Colonic mucosa (tissue), 4 donors: ENCODE results near the gene PROB1. TPM values are rescaled to one million over a fixed set of nuclear protein-coding genes. Genes with fewer than 3 reads are reported as not detected.

Experiments
- DNase-seq: peaks from one replicate; pipeline ENCODE4 v3.0.0-alpha.2; 2020
- H3K27ac ChIP-seq: fragments of 200-600 bp; one replicate; pipeline ENCODE4 v1.8.0; 2021
- H3K27me3 ChIP-seq: fragments of 200-600 bp; one replicate; pipeline ENCODE4 v1.8.0; 2021
- H3K36me3 ChIP-seq: fragments of 200-600 bp; one replicate; pipeline ENCODE4 v1.8.0; 2021
- H3K4me1 ChIP-seq: fragments of 200-600 bp; one replicate; pipeline ENCODE4 v1.8.0; 2021; ENCODE audit warnings: mild to moderate bottlenecking
- H3K4me3 ChIP-seq: fragments of 200-600 bp; one replicate; pipeline ENCODE4 v1.8.0; 2021
- H3K9ac ChIP-seq, 2 donors: one replicate each; pipeline ENCODE4 v1.7.0; 2013; ENCODE audit warnings: control low read depth in 2 of 2, low read depth in 2 of 2, low read length in 2 of 2
- H3K9me3 ChIP-seq: fragments of 200-600 bp; one replicate; pipeline ENCODE4 v1.8.0; 2021
- intact Hi-C: fragments of 100-400 bp; cut with DNase I; formaldehyde crosslinking; loops from one replicate; pipeline ENCODE4 v1.14.1; 2022
- total RNA-seq, 2 donors: library from RNA; stranded (reverse); fragmentation: NEBNext Ultra II Directional in 1 of 2; extraction: Animal tissue kit (Norgen Biotek cat#: 25700) in 1 of 2; gene quantifications; one replicate each; pipeline ENCODE4 v1.2.1, GENCODE V29; 2021
- TF ChIP-seq, protein P1 (sequence below): fragments of 200-600 bp; IDR thresholded peaks from one replicate; pipeline ENCODE4 v1.8.0; 2022; ENCODE audit warnings: antibody characterized with exemption, mild to moderate bottlenecking
- donor health status: healthy.
- donor health status: DM: no; HTN: no; CAD: no.
- donor health status: DM: no; HTN: no; CAD: no.

PROB1 gene
- total RNA-seq, 2 donors from 2014 or later: 0.48 to 0.96 TPM

DNA sequence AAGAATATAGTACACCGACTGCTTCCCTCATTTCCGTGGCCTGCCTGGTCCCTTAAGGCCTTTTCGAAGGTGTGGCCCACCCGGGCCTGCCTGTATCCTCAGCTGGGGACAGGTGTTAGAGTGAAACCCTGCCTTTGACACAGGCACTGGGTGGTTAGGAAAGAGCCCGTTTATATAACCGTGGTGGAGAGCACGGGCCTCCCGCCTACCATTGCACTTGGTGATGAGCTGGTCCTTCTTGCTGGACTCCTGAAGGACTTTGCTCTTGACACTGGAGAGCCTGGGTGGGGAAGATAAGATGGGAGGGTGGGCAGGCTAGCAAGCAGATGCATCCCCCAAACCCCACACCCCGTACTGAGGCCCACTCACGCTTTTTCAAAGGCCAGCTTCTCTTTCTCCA is 6.6 kb upstream of the PROB1 start:
- intact Hi-C loops: no loop called here
- no peak for DNase-seq

GRCh38 chr5:139399501-139400121 is 4.7 kb upstream of the PROB1 start:
- Histone ChIP-seq H3K4me3 (no peak overlapping the region), H3K27me3 (peaks cover 2% of the 10 kb centered on the region), H3K9me3 (no peaks in the 10 kb centered on the region), H3K27ac (no peak overlapping the region), H3K9ac (no peak overlapping the region), H3K4me1 (no peaks in the 10 kb centered on the region), H3K36me3 (no peaks in the 10 kb centered on the region)
- DNase-seq: no peak
- intact Hi-C loops: loop anchor here (10.0 kb wide), 1 partner anchor 105 kb away; the partner anchor contains the start of gene MATR3
- TF ChIP-seq, protein P1, sequence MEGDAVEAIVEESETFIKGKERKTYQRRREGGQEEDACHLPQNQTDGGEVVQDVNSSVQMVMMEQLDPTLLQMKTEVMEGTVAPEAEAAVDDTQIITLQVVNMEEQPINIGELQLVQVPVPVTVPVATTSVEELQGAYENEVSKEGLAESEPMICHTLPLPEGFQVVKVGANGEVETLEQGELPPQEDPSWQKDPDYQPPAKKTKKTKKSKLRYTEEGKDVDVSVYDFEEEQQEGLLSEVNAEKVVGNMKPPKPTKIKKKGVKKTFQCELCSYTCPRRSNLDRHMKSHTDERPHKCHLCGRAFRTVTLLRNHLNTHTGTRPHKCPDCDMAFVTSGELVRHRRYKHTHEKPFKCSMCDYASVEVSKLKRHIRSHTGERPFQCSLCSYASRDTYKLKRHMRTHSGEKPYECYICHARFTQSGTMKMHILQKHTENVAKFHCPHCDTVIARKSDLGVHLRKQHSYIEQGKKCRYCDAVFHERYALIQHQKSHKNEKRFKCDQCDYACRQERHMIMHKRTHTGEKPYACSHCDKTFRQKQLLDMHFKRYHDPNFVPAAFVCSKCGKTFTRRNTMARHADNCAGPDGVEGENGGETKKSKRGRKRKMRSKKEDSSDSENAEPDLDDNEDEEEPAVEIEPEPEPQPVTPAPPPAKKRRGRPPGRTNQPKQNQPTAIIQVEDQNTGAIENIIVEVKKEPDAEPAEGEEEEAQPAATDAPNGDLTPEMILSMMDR: no peak

More for the DNA sequence above, 6.6 kb upstream of the PROB1 start:
- TF ChIP-seq, protein P1: no peak
- no peaks in the 10 kb centered on the region for H3K27me3 ChIP-seq
- H3K4me1 ChIP-seq: no peaks in the 10 kb centered on the region
- no peak overlapping the region for H3K4me3 ChIP-seq
- no peak overlapping the region for H3K9ac ChIP-seq
- H3K36me3 ChIP-seq: no peaks in the 10 kb centered on the region
- no peak overlapping the region for H3K27ac ChIP-seq
- no peaks in the 10 kb centered on the region for H3K9me3 ChIP-seq

DNA sequence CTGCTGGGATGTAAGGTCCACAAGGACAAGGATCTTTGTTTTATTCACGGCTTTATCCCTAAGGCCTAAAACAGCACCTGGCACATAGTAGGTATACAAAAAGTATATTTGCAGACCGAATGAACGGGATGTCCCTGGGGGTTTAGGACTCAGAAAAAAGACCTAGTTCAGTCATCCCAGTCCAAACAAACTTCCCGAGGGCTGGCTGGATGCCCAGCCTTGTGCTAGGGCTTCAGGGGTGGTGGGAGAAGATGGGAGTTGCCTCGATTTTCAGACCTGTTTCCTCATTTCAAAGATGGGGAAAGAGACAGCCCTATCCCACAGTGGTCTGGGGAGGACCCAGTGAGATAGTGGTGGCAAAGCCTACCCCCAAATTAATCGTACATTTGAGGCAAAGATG is 3.0 kb upstream of the PROB1 start:
- Histone ChIP-seq H3K4me1 (no peaks in the 10 kb centered on the region), H3K36me3 (no peaks in the 10 kb centered on the region), H3K27me3 (peaks cover 6% of the 10 kb centered on the region), H3K27ac (no peak overlapping the region), H3K9ac (no peak overlapping the region), H3K9me3 (no peaks in the 10 kb centered on the region), H3K4me3 (no peak overlapping the region)
- intact Hi-C loops: loop anchor here (10.0 kb wide), 1 partner anchor 103 kb away; the partner anchor contains the start of gene MATR3
- TF ChIP-seq, protein P1: no peak
- DNase-seq: no peak

DNA sequence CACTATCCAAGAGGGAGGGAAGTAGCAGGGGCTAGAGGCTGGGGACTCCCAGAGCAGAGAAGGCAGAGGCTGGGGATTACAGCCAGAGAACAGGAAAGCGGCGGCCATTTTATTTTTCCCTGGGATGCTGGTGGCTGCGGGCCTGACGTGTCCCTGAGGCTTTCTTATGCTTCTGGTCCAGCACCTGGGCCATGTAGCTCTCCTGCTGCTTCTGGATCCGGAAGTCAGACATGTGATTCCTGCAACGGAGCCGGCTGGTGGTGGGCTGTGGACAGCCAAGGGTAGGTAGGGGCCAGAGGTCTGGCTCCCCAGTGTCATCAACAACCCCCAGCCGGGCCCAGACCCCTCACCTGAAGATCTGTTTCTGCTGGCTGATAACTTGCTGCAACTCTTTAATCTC is 1.8 kb upstream of the PROB1 start:
- no peaks in the 10 kb centered on the region for H3K9me3 ChIP-seq
- H3K27me3 ChIP-seq: peaks cover 6% of the 10 kb centered on the region
- TF ChIP-seq, protein P1: no peak
- no peak overlapping the region for H3K4me3 ChIP-seq
- no peak overlapping the region for H3K27ac ChIP-seq
- no peak overlapping the region for H3K9ac ChIP-seq
- H3K4me1 ChIP-seq: no peaks in the 10 kb centered on the region
- intact Hi-C loops: loop anchor here (10.0 kb wide), 1 partner anchor 102 kb away; the partner anchor contains the start of gene MATR3
- DNase-seq: no peak
- no peaks in the 10 kb centered on the region for H3K36me3 ChIP-seq

GRCh38 chr5:139395844-139396640 is 1.1 kb upstream of the PROB1 start:
- H3K27ac ChIP-seq: no peak overlapping the region
- H3K9me3 ChIP-seq: no peaks in the 10 kb centered on the region
- peaks cover 5% of the 10 kb centered on the region for H3K4me1 ChIP-seq
- H3K4me3 ChIP-seq: no peak overlapping the region
- intact Hi-C loops: loop anchor here (10.0 kb wide), 1 partner anchor 101 kb away; the partner anchor contains the start of gene MATR3
- TF ChIP-seq, protein P1: no peak
- H3K36me3 ChIP-seq: no peaks in the 10 kb centered on the region
- no peak for DNase-seq
- peaks cover 6% of the 10 kb centered on the region for H3K27me3 ChIP-seq
- H3K9ac ChIP-seq: no peak overlapping the region
